HAP-1 (cell line): ENCODE data around the gene MED15.
A peak's percentile ranks its signal among the peaks of the same experiment; 100 is the strongest.
"Not testable (repeated sequence)": the region's sequence is repeated elsewhere in the genome, so short reads cannot be mapped to it uniquely, and the experiment has no call there.

ENCODE experiments used
- DNase-seq, 2 experiments: peaks; one replicate each; pipeline ENCODE4 v3.0.0-alpha.2; 2016 to 2020; ENCODE audit warnings: low spot score in 2 of 2
- H3K27me3 ChIP-seq: fragments of 250-450 bp; sonication (Bioruptor Pico); 2 replicates; pipeline ENCODE4 v1.5.1; 2020; ENCODE audit warnings: low read depth, mild to moderate bottlenecking, moderate library complexity
- H3K36me3 ChIP-seq: fragments of 250-450 bp; sonication (Bioruptor Pico); replicated peaks from 2 replicates; pipeline ENCODE4 v1.5.1; 2020; ENCODE audit warnings: mild to moderate bottlenecking
- H3K4me1 ChIP-seq: fragments of 250-450 bp; sonication (Bioruptor Pico); 2 replicates; pipeline ENCODE4 v1.5.1; 2020; ENCODE audit warnings: mild to moderate bottlenecking
- H3K4me3 ChIP-seq: fragments of 250-450 bp; sonication (Bioruptor Pico); 2 replicates; pipeline ENCODE4 v1.5.1; 2020; ENCODE audit warnings: mild to moderate bottlenecking, moderate library complexity
- H3K9me3 ChIP-seq: fragments of 250-450 bp; sonication (Bioruptor Pico); 2 replicates; pipeline ENCODE4 v1.5.1; 2020; ENCODE audit warnings: mild to moderate bottlenecking, moderate library complexity
- in situ Hi-C: fragments of 300-500 bp; cut with MboI; formaldehyde crosslinking; loops from 3 replicates; pipeline ENCODE4 v1.14.3; 2020; ENCODE audit warnings: low sequenced_read_pairs, inconsistent platforms, mixed read lengths

Gene MED15

GRCh38 chr22:20507253-20508066, at the start of gene MED15:
TSS of gene MED15 (plus strand) at chr22:20507610. CDS start at chr22:20507679, 69 bp downstream.
- H3K36me3 ChIP-seq = peaks cover 6% of the 10 kb centered on the region
- no peaks in the 10 kb centered on the region for H3K27me3 ChIP-seq
- peak; percentile 85 to 94 for DNase-seq
- in situ Hi-C loops = no loop called here
- peak within 1 kb of the TSS; percentile 98 for H3K4me3 ChIP-seq
- peaks cover 25% of the 10 kb centered on the region for H3K4me1 ChIP-seq
- no peaks in the 10 kb centered on the region for H3K9me3 ChIP-seq

GRCh38 chr22:20458530-20459151, 48.8 kb upstream of the MED15 start:
- in situ Hi-C loops = loop anchor here (10.0 kb wide), 1 partner anchor 304 kb away; the partner anchor contains the start of gene CCDC188
- no peaks in the 10 kb centered on the region for H3K27me3 ChIP-seq
- no peak for DNase-seq
- H3K4me3 ChIP-seq = no peak overlapping the region
- no peaks in the 10 kb centered on the region for H3K9me3 ChIP-seq
- H3K4me1 ChIP-seq = no peaks in the 10 kb centered on the region
- peaks cover 27% of the 10 kb centered on the region for H3K36me3 ChIP-seq

- no peaks in the 10 kb centered on the region for H3K4me1 ChIP-seq
- peaks cover 27% of the 10 kb centered on the region for H3K36me3 ChIP-seq
- H3K4me3 ChIP-seq = no peak overlapping the region
- H3K9me3 ChIP-seq = no peaks in the 10 kb centered on the region
- DNase-seq = no peak
- in situ Hi-C loops = loop anchor here (10.0 kb wide), 1 partner anchor 304 kb away; the partner anchor contains the start of gene CCDC188
- no peaks in the 10 kb centered on the region for H3K27me3 ChIP-seq
Observed at GRCh38 chr22:20459152-20459542, 48.3 kb upstream of the MED15 start.

GRCh38 chr22:20459862-20460261, 47.5 kb upstream of the MED15 start:
- no peak overlapping the region for H3K4me3 ChIP-seq
- no peaks in the 10 kb centered on the region for H3K9me3 ChIP-seq
- in situ Hi-C loops = loop anchor here (10.0 kb wide), 1 partner anchor 305 kb away; the partner anchor contains the start of gene CCDC188
- H3K36me3 ChIP-seq = peaks cover 31% of the 10 kb centered on the region
- no peak for DNase-seq
- no peaks in the 10 kb centered on the region for H3K4me1 ChIP-seq
- H3K27me3 ChIP-seq = no peaks in the 10 kb centered on the region

- no peaks in the 10 kb centered on the region for H3K27me3 ChIP-seq
- H3K36me3 ChIP-seq = peaks cover 19% of the 10 kb centered on the region
- DNase-seq = no peak
- in situ Hi-C loops = no loop called here
- H3K9me3 ChIP-seq = no peaks in the 10 kb centered on the region
- H3K4me1 ChIP-seq = no peaks in the 10 kb centered on the region
- no peak overlapping the region for H3K4me3 ChIP-seq
Observed at GRCh38 chr22:20463324-20464095, 43.9 kb upstream of the MED15 start.

GRCh38 chr22:20464096-20464614, 43.3 kb upstream of the MED15 start:
- Histone ChIP-seq H3K4me3 (no peak overlapping the region), H3K27me3 (no peaks in the 10 kb centered on the region), H3K4me1 (no peaks in the 10 kb centered on the region), H3K36me3 (peaks cover 26% of the 10 kb centered on the region), H3K9me3 (no peaks in the 10 kb centered on the region)
- no peak for DNase-seq
- in situ Hi-C loops = no loop called here

- in situ Hi-C loops = no loop called here
- Histone ChIP-seq H3K9me3 (no peaks in the 10 kb centered on the region), H3K27me3 (no peaks in the 10 kb centered on the region), H3K4me3 (no peak overlapping the region), H3K4me1 (no peaks in the 10 kb centered on the region), H3K36me3 (peaks cover 22% of the 10 kb centered on the region)
- no peak for DNase-seq
Observed at GRCh38 chr22:20464912-20465758, 42.3 kb upstream of the MED15 start.

- Histone ChIP-seq H3K9me3 (no peaks in the 10 kb centered on the region), H3K27me3 (no peaks in the 10 kb centered on the region), H3K4me1 (no peaks in the 10 kb centered on the region), H3K4me3 (no peak overlapping the region), H3K36me3 (peaks cover 22% of the 10 kb centered on the region)
- no peak for DNase-seq
- in situ Hi-C loops = no loop called here
Observed at GRCh38 chr22:20465759-20466077, 41.7 kb upstream of the MED15 start.

- DNase-seq = no peak
- in situ Hi-C loops = no loop called here
Observed at GRCh38 chr22:20466659-20467379, 40.6 kb upstream of the MED15 start.

GRCh38 chr22:20469110-20469868, 38.1 kb upstream of the MED15 start:
- DNase-seq = no peak
- in situ Hi-C loops = no loop called here
- no peaks in the 10 kb centered on the region for H3K4me1 ChIP-seq
- H3K9me3 ChIP-seq = no peaks in the 10 kb centered on the region
- peaks cover 20% of the 10 kb centered on the region for H3K36me3 ChIP-seq
- H3K27me3 ChIP-seq = no peaks in the 10 kb centered on the region
- no peak overlapping the region for H3K4me3 ChIP-seq

More at GRCh38 chr22:20466659-20467379, 40.6 kb upstream of the MED15 start:
- Histone ChIP-seq H3K27me3 (no peaks in the 10 kb centered on the region), H3K36me3 (peaks cover 24% of the 10 kb centered on the region), H3K4me3 (no peak overlapping the region), H3K9me3 (no peaks in the 10 kb centered on the region), H3K4me1 (no peaks in the 10 kb centered on the region)

- H3K9me3 ChIP-seq, H3K4me3 ChIP-seq, H3K4me1 ChIP-seq, DNase-seq, in situ Hi-C loops, H3K27me3 ChIP-seq: not testable (repeated sequence)
- H3K36me3 ChIP-seq = peaks cover 16% of the 10 kb centered on the region; the same call in 1 of the 2 replicates
Observed at GRCh38 chr22:20470525-20470924, 36.9 kb upstream of the MED15 start.
